Activated CD4-positive, alpha-beta T cell treated with anti-CD3 and anti-CD28 coated beads for 48 hours (primary cell): ENCODE measurements around the gene CGB8.
A peak's percentile ranks its signal among the peaks of the same experiment; 100 is the strongest.
"Not testable (repeated sequence)": the region's sequence is repeated elsewhere in the genome, so short reads cannot be mapped to it uniquely, and the experiment has no call there.

Experiments used
- DNase-seq: peaks from one replicate; pipeline ENCODE4 v3.0.0-alpha.2; 2020

Gene CGB8

DNA sequence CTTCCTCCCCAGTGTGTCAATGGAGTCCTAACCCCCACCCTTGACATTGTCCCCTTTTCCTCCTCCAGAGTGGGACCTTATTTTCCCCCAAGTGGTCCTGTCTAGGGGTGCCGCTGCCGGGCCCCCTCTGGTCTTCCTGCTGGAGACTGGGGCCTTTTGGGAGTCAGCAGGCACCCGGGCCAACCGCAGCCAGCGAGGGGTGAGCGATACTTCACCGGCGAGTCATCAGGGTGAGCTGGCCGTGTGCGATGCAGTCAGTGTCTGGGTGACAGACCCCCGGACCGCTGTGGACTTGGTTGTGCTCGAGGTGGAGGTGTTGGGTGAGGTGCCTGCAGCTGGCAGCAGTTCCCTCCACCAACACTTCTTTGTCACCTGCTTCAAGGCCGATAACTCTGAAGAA lies 19.2 kb downstream of the CGB8 start:
- DNase-seq = not testable (repeated sequence)

DNA sequence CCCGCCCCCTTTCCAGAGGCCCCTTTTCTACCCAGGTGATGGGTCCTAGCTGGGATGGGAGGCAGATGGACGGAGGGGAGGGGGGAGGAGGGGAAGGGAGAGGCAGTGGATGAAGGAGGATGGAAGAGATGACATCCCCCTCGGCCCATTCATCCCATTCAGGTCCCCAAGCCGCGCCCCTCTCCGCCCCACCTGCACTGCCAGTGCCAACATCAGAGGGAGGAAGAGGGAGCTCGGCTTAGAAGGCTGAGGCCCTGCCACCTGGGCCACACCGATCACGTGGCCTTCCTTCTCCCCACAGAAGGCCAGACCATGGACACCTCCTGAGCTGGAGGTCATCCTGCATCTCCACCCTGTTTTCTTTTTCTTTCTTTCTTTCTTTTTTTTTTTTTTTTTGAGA lies 20.2 kb downstream of the CGB8 start:
- not testable (repeated sequence) for DNase-seq

DNA sequence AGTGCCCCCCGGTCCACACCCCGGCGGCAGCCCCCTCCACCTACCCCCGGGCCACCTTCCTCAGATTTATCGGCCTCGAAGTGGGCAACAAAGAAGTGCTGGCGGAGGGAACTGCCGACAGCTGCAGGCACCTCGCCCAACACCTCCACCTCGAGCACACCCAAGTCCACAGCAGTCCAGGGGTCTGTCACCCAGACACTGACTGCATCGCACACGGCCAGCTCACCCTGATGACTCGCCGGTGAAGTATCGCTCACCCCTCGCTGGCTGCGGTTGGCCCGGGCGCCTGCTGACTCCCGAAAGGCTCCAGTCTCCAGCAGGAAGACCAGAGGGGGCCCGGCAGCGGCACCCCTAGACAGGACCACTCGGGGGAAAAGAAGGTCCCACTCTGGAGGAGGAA lies 23.3 kb downstream of the CGB8 start:
- DNase-seq = not testable (repeated sequence)

DNA sequence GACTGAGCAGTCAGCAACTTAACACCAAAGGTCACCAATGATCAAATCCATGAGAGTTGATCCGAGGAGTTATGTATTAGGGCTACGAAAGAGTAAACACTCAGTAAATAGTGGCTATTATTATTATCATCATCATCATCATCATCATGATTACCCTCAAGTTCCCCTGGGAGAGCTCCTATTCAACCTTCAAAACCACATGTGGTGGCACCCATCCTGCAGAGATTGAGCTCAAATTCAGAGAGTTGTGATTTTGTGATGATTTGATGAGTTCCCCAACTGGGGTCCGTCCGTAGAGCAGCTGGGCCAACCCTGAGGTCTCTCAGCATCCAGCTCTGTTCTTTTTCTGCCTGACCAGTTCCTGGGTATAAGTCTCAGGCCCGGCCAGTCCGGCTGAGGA lies 23.8 kb downstream of the CGB8 start:
- not testable (repeated sequence) for DNase-seq

DNA sequence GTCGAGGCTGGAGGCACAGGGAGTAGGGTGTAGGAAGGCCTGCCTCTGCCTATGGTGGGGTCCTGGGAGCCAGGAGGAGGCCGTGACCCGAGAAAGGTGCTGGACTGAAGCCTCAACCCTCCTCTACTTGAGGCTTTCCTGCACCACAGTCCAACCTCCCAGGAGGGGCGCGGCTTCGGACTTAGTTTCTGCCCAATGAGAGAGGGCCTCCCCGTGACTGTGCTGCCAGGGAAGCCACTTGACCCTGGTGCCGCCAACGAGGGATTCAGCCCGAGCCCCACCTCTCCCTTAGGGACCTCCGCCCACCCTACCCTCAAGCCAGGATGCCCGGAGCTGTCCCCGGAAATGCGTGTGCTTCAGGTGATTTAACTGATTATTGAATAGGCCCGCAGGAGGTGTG lies 24.7 kb downstream of the CGB8 start, which contains the start of gene CGB3:
CGB3 (minus strand) TSS at position 101 of the 400 bp plus-strand sequence. CDS start 362 bp downstream, outside the sequence.
- DNase-seq = not testable (repeated sequence)

DNA sequence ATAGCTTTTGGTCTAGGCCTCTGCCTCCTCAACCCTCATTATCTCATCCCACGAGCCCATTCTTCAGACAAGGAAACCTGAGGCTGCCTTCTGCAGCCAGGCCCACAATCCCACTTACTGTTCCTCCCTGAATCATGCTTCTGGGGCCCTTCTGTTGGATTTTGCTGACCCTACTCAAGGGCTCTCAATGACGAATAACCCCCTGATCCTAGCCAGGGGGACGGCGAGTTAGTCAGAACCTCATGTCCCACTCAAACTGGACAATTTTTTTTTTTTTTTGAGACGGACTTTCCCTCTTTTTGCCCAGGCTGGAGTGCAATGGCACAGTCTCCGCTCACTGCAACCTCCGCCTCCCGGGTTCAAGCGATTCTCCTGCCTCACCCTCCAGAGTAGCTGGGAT lies 26.8 kb downstream of the CGB8 start:
- DNase-seq = no peak

DNA sequence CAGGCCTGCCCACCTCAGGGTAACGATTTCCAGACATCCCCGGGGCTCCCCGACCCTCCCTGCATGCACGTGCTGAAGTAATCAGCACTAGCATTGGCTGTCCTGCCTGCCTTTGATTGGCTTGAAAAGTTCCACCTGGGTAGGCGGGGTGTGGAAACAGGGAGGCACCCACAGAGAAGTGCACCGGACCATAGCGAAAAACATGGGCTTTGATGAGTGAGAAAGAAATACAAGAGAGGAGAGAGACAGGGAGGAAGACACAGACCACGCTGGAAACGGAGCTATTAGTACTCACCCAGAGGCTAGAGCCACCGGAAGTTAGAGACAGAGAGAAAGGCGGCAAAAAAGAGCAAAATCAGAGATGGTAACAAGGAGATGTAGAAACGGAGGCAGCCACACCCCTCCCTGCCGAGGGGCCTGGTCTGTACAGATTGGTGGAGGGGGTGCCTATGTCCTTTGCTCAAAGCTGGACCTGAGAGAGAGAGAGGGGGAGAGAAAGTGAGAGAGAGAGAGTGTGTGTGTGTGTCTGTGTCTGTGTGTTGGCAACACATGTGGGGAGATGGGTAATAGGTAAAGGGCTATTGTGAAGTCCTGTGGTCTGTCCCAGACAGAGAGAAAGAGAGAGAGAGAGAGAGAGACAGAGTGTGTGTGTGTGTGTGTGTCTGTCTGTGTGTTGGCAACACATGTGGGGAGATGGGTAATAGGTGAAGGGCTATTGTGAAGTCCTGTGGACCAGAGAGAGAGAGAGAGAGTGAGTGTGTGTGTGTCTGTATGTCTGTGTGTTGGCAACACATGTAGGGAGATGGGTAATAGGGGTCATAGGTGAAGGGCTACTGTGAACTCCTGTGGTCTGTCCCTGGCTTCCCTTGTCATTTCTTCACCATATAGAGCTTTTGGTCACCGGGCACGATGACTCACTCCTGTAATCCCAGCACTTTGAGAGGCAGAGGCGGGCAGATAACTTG lies 27.7 kb downstream of the CGB8 start:
- DNase-seq = no peak

DNA sequence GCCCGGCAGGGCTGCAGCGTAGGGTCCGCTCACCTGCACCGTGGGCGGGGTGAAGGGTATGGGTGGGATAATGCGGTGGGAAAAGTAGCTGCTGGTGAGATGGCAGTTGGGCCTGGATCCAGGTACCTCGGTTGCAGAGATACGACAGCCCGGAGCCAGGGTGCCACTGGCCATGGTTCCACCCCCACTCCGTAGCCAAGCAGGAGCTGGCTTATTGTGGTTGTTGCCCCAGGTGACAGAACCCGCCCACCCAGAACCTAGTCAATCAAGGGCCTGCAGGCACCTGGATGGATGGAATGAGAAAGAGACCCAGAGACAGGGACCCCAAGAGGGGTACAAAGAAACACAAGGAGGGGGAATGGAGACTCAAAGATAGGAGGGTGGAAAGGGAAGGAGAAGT lies 28.6 kb downstream of the CGB8 start:
- no peak for DNase-seq

DNA sequence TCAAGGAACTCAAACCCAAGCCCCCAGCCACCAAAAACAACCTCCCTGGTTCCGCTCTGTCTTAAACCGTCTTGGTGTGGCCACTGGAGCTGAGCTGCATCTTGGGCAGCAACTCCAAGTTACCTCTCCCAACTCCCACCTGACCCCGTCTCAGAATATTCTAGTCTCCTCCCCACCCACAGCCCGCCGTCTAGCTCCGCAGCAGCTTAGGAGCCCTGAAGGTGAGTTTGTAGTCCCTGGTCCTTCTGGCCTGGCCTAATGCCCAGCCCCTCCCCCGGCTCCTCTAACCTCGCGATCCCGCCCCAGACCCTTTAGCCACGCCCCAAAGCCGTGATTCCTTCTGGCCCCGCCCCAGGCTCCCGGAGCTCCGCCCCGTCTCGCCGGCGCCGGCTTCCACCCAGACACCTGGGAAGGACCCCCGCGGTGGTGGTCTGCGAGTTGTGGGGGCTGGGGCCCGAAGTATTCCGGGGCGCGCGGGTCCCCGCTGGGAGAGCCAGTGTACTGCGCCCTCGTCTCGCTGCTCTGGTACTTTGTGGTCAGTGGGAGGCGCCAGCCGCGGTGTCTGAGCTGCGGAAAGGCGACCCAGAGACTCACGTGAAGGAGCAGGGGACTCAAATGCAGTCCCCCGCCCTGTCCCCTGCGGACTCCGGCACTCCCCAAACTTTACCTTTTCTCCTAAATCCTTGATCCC lies 29.5 kb downstream of the CGB8 start:
- peak; percentile 79 for DNase-seq

DNA sequence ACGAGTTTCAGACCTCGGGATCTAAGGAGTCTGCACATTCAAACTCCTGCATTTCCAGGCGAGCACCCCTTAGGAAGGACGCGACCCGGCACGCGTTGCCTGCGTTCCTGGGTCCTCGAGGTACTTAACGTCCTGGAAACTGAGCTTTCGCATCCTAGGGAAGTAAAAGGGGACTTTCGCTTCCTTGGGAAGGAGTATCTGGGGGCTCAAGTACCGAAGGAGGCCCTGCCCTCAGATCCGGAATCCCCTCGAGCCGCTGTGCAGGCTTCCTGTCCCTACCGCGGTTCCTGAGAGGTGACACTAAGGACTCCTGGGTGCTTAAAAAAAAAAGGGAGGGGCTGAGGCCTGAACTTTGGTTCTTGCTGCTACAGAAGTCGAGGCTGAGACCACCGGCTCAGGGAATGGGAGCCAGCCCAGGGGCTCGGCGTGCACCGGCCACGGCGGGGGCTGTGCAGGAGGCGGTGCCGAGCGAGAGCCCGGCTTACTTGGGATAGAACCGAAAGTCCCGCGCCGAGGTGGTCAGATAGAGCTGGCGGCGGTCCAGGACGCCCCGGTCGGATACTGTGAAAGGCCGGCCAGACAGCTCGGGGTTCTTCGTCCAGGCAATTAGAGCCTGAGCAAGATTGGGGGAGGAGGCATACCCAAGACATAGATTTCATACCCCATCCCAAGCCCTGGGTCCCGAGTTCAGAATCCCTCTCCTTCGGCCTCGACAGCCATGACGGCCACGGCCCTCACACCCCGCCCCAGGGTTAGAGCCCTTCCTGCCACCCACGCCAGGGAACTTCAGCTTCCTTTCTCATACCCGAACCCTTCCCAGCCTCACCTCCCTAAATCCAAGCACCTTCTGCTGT lies 30.3 kb downstream of the CGB8 start:
- DNase-seq = not testable (repeated sequence)

DNA sequence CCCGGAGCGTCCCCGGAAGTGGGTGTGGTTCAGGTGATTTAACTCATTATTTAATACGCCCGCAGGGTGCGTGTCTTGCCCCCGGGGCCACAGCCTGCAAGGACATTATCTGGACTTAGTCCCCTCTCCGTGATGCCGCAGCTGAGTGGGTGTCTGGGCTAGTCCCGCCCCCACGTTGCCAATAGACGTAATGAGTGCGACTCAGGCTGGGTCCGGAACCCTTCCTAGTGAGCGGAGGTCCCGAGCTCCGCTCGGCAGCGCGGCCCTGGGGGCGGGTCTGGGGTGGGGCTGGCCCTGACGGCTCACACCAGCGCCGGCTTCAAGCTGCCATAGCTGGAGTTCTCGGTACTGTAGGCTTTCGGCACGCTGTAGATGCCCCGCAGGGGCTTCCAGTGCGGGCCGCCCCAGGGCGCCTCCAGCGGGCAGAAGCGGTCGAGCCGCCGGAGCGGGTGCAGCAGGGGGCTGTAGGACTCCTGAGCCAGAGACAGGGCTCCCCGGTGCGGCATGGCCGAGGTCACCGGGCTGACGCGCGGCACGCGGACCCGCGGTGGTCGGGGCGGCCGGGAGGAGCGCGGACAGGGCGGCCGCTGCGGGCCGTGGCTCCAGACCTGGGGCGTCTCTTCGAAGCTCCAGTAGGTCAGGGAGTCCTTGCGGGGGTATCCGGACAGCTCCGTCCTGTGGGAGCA lies 31.1 kb downstream of the CGB8 start:
- peak; percentile 75 for DNase-seq

DNA sequence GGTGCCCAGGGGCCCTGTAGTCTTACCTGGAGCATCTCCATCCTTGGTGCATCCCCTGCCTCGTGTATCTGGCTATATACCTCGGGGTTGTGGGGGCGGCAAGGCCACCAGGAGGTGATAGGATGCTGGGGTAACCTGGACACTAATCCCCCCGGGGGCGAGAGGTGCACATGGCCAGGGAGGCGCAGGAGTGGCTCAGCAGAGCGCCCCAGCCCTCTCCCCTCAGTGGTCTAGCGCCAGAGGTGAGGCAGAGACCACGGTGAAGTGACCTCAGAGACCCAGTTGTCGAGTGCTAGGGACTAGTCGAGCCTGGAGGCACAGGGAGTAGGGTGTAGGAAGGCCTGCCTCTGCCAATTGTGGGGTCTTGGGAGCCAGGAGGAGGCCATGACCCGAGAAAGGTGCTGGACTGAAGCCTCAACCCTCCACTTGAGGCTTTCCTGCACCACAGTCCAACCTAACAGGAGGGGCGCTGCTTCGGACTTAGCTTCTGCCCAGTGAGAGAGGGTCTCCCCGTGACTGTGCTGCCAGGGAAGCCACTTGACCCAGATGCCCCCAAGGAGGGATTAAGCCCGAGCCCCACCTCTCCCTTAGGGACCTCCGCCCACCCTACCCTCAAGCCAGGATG lies 31.8 kb downstream of the CGB8 start, which contains the start of gene LHB:
LHB (minus strand) TSS at position 51 of the 625 bp plus-strand sequence; CDS start at position 41, 10 bp downstream.
- DNase-seq = no peak

DNA sequence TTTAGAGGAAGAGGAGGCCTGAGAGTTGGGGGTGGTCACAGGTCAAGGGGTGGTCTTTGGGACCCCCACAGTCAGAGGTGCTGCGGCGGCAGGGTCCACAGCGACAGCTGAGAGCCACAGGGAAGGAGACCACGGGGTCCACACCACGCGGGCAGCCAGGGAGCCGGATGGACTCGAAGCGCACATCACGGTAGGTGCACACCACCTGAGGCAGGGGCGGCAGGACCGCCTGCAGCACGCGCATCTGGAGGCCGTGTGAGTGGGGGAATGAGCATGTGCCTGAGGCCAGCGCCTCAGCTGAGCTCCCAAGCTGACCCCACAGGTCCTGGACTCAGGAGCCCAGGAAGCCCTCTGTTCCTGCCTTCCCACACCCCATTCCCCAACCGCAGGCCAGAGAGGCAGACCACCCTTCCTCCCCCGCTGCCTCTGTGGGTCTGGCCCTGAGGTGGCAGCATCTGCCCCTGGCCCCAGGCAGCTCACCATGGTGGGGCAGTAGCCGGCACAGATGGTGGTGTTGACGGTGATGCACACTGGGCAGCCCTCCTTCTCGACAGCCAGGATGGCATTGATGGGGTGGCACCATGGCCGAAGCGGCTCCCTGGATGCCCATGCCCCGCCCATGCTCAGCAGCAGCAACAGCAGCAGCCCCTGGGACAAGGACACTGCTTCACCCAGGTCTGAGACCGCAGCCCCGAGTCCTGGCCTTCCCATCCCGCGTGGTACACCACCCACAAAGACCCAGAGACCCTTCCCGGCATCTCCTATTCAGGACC lies 32.7 kb downstream of the CGB8 start:
- DNase-seq = no peak

DNA sequence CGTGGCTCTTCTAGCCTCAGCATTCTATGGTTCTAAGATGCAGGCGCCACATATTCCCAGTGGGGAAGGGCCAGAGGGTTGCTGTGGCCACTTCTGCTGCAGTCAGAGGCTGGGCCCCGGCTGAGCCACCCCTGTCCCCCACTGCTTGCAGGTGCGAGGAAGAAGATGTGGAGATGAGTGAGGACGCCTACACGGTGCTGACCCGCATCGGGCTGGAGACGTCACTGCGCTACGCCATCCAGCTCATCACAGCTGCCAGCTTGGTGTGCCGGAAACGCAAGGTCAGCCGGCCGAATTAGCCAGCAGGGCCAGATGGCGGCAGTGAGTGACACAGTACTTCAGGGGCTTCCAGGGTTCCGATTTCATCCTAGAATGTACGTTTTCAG lies 34.0 kb downstream of the CGB8 start:
- DNase-seq = no peak

DNA sequence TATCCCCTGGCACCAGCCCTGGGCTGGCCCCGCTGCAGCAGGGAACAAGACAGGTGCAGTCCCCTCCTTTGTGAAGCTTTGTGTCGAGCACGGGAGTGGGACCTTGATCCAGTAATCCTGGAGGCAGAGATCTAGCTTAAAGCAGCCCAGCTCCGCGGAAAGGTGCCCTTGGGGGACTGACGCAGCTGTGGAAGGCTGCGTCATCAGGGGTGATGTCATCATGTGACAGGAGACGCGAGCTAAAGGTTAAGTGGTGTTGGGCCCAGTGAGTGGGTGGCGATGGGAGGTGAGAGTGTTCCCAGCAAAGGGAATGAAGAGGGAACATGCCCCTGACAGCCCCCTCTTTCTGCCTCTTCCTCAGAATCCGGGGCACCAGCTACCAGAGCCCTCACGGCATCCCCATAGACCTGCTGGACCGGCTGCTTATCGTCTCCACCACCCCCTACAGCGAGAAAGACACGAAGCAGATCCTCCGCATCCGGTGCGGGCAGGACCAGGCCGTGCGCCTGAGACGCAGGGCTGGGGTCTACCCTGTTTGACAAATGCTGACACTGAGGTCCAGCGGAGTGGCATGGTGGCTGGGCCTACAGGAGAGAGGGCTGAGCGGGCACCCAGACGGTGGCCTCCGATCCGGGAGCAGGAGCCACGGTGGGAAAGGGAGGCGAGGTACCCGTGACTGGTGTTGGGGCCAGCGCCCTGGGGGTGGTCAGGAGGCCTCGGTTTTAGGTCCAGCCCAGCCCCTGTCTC lies 34.6 kb downstream of the CGB8 start:
- no peak for DNase-seq

DNA sequence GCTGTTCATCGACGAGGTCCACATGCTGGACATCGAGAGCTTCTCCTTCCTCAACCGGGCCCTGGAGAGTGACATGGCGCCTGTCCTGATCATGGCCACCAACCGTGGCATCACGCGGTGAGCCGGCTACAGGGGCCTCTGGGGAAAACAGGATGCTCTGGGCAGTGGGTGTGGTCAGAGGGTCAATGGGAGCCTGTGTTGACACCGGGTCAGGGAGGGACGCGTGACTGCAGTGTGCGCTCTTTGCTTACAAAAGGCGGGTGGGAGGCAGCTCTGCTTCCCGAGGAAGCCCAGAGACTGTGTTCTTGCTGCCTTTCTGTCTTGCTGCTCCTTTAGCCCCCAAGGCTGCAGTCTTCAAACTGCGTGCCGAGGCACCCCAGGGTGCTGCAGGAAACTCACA lies 37.7 kb downstream of the CGB8 start:
- no peak for DNase-seq

DNA sequence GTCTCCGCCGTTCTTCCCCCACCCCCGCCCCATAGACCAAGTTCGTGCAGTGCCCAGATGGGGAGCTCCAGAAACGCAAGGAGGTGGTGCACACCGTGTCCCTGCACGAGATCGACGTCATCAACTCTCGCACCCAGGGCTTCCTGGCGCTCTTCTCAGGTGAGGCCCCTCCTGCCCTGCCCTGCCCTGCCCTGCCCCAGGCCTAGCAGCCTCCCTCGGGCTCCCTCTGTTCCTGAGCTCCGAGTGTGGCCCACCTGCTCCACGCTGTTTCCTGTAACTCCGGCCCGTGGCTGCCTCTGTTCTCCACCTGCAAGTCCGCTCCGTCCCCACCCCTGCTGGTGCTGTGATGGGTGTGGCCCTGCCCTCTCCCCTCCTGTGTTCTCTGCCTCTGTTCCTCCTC lies 38.5 kb downstream of the CGB8 start:
- DNase-seq = no peak

DNA sequence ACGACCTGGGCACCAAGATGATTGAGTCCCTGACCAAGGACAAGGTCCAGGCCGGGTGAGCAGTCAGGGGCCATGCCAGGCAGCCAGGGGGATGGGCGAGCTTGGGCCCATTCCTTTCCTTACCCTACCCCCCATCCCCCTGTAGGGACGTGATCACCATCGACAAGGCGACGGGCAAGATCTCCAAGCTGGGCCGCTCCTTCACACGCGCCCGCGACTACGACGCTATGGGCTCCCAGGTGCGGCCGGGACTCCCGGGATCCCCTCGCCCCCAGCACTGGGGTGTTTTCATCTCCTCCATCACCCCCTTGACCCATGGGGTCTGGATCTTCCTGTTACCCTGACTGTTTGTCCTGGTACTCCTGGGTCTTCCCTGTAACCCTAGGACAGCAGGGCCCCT lies 39.1 kb downstream of the CGB8 start:
- no peak for DNase-seq

DNA sequence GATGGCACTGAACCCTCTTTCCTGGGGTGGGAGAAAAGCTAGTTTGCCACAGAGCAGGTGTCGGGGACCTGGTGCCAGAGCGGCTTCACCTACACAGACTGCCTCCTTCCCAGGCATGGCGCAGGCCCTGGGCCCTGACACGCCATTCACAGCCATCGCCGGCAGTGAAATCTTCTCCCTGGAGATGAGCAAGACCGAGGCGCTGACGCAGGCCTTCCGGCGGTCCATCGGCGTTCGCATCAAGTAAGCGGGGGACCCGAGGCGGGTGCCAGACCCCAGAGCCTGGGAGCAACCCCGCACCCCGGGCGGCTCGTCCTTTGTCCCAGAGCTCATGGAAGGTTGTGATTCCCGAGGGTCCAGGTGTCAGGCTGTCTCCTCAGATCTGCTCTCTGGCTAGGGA lies 42.0 kb downstream of the CGB8 start:
- no peak for DNase-seq

DNA sequence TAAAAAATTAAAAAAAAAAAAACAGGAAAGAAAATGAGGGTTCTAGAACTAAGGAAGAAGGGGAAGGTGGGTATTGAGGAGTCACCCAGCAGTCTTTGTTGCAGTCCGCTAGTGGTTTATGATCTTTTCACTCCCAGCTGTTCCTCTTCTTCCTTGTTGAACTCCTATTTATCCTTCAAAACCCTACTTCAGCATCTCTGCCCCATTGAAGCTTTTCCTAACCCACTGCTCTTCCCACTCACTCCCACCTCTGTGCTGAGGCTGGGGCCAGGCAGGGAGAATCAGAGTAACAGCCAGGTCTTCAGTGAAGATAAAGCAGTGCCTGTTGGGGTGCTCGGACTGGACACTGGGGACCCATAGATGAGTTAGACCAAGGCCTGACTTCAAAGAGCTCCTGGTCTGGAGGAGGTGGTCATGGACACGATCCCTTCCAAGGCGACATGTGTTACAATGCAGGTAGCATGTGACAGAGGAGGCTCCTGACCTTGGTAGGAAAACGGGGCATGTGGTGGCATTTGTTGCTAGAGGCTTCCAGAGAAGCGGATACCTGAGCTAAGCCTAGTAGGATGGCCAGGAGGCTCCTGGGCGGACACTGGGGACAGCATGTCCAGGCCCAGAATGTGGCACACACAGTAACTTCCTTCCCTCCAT lies 43.8 kb downstream of the CGB8 start:
- no peak for DNase-seq
